ENCODE results near the gene PTPRK. TPM values are rescaled to one million over a fixed set of nuclear protein-coding genes. Genes with fewer than 3 reads are reported as not detected.

Gene PTPRK
- total and polyA plus RNA-seq, 12 donors, result 7.5 to 47.7 (median 35.7) TPM

- intact Hi-C loops (cut with DNase I), result no loop called here
Measured at GRCh38 chr6:128239146-128239545, 281.3 kb downstream of the PTPRK start.

GRCh38 chr6:128238225-128238624 is 282.2 kb downstream of the PTPRK start:
- WGBS, 2 donors, result 89 to 97% methylated on average over 1 of the region's 1 CpG
- intact Hi-C loops (cut with DNase I), result no loop called here

More at GRCh38 chr6:128239146-128239545, 281.3 kb downstream of the PTPRK start:
- 61 to 66% methylated on average over 1 of the region's 1 CpG for WGBS, 2 donors
- peak in 2 of 8 donors; percentile 53 to 81 for ATAC-seq
- Histone ChIP-seq H3K27me3 (no peaks in the 10 kb centered on the region), H3K4me1 (peaks cover 4 to 44% (median 18%) of the 10 kb centered on the region in 9 donors), H3K9me3 (no peaks in the 10 kb centered on the region), H3K4me3 (no peak overlapping the region), H3K36me3 (no peaks in the 10 kb centered on the region), H3K27ac (peak overlapping the region in 2 of 10 donors; percentile 9 to 42)
- TF ChIP-seq CTCF (IDR thresholded peaks at IDR 0.05), result no peak
- no peak for DNase-seq

GRCh38 chr6:128235556-128235955 is 284.8 kb downstream of the PTPRK start:
- WGBS, 2 donors, result 83 to 90% methylated on average over 4 of the region's 4 CpGs
- no peak overlapping the region for H3K4me3 ChIP-seq
- no peak overlapping the region for H3K27ac ChIP-seq
- peaks cover 4 to 29% (median 15%) of the 10 kb centered on the region in 9 donors for H3K4me1 ChIP-seq
- H3K36me3 ChIP-seq, result peaks cover 0 to 5% (median 0%) of the 10 kb centered on the region in 9 donors
- TF ChIP-seq CTCF (IDR thresholded peaks at IDR 0.05), result no peak
- no peak for ATAC-seq
- H3K27me3 ChIP-seq, result no peaks in the 10 kb centered on the region
- intact Hi-C loops (cut with DNase I), result no loop called here
- no peak for DNase-seq
- no peaks in the 10 kb centered on the region for H3K9me3 ChIP-seq

More at GRCh38 chr6:128238225-128238624, 282.2 kb downstream of the PTPRK start:
- no peaks in the 10 kb centered on the region for H3K36me3 ChIP-seq
- TF ChIP-seq CTCF (IDR thresholded peaks at IDR 0.05), result no peak
- peaks cover 4 to 37% (median 18%) of the 10 kb centered on the region in 9 donors for H3K4me1 ChIP-seq
- H3K27me3 ChIP-seq, result no peaks in the 10 kb centered on the region
- DNase-seq (no peak), ATAC-seq (no peak)
- no peak overlapping the region for H3K27ac ChIP-seq
- H3K9me3 ChIP-seq, result no peaks in the 10 kb centered on the region
- H3K4me3 ChIP-seq, result no peak overlapping the region

GRCh38 chr6:128233531-128233930 is 286.9 kb downstream of the PTPRK start:
- intact Hi-C loops (cut with DNase I), result no loop called here
- no peak for ATAC-seq
- WGBS, 2 donors, result 93 to 95% methylated on average over 6 of the region's 6 CpGs
- Histone ChIP-seq H3K27me3 (no peaks in the 10 kb centered on the region), H3K9me3 (no peaks in the 10 kb centered on the region), H3K4me3 (no peak overlapping the region), H3K4me1 (peaks cover 0 to 9% (median 0%) of the 10 kb centered on the region in 9 donors), H3K27ac (no peak overlapping the region), H3K36me3 (peaks cover 0 to 5% (median 0%) of the 10 kb centered on the region in 9 donors)
- no peak for DNase-seq
- no peak for TF ChIP-seq CTCF (IDR thresholded peaks at IDR 0.05)
